Measurements from ENCODE around the gene KLHL8. TPM values are rescaled to one million over a fixed set of nuclear protein-coding genes. Genes with fewer than 3 reads are reported as not detected.

Gene KLHL8
- total RNA-seq: 10 to 100 TPM; 11.0 to 11.4 TPM
- 1 to 10 TPM; 9.3 to 9.7 TPM for polyA plus RNA-seq

- ChIA-PET CTCF (ENCODE audit: partially characterized antibody) (interaction anchor here (0.8 to 3.6 kb wide), 5 partner anchors 16 to 298 kb away, joined by 5 to 42 read pairs (median 6); no protein-coding TSS in a partner anchor), POLR2A (ENCODE audit: partially characterized antibody) (interaction anchor here (0.9 to 2.9 kb wide), 5 partner anchors 15 to 286 kb away, joined by 5 to 13 read pairs (median 8); partner anchors contain the start of genes AFF1 and NUDT9)
- Histone ChIP-seq H3K27ac (ENCODE audit: low read depth, low read length) (peak within 1 kb of the TSS; percentile 85), H3K27me3 (ENCODE audit: insufficient read depth, low read length) (no peaks in the 10 kb centered on the region), H3K36me3 (ENCODE audit: insufficient read depth, low read length) (no peaks in the 10 kb centered on the region), H3K4me1 (ENCODE audit: insufficient read depth, low read length) (peaks cover 16% of the 10 kb centered on the region), H3K9me3 (ENCODE audit: control insufficient read depth in 1 of 2, low read length in 2 of 2) (no peaks in the 10 kb centered on the region), H3K4me3 (ENCODE audit: low read length in 2 of 2) (peak within 1 kb of the TSS; percentile 82 to 89)
- no peaks in the 10 kb centered on the region for H3K27me3 Mint-ChIP-seq
- H3K4me3 Mint-ChIP-seq: peak within 1 kb of the TSS; percentile 91 to 98 (median 95)
- DNase-seq: peak; percentile 84 to 91 (median 90)
- intact Hi-C loops (cut with micrococcal nuclease): loop anchor here (1.0 kb wide), 6 partner anchors 15 to 1891 kb away; partner anchors contain the start of genes HSD17B11, NUDT9 and TIGD2
- H3K4me1 Mint-ChIP-seq: peaks cover 9 to 23% (median 16%) of the 10 kb centered on the region in 4 donors
- H3K27ac Mint-ChIP-seq: peak within 1 kb of the TSS; percentile 81 to 96 (median 94)
- H3K9me3 Mint-ChIP-seq: no peaks in the 10 kb centered on the region
- H3K36me3 Mint-ChIP-seq: peaks cover 0 to 8% of the 10 kb centered on the region in 2 donors
Observed at GRCh38 chr4:87220094-87220822, at the start of gene KLHL8. KLHL8 (minus strand) TSS chr4:87220618; CDS start chr4:87195539, 25,079 bp downstream.

- no peaks in the 10 kb centered on the region for H3K4me1 ChIP-seq (ENCODE audit: insufficient read depth, low read length)
- Mint-ChIP-seq H3K4me3 (no peak overlapping the region), H3K27ac (no peak overlapping the region), H3K27me3 (peaks cover 6 to 11% of the 10 kb centered on the region in 2 donors), H3K9me3 (no peaks in the 10 kb centered on the region), H3K4me1 (no peaks in the 10 kb centered on the region), H3K36me3 (no peaks in the 10 kb centered on the region)
- no peak overlapping the region for H3K27ac ChIP-seq (ENCODE audit: low read depth, low read length)
- intact Hi-C loops (cut with micrococcal nuclease): loop anchor here (1.0 to 5.0 kb wide), 2 partner anchors 195 to 577 kb away; no protein-coding TSS in a partner anchor
- POLR2A ChIA-PET (ENCODE audit: partially characterized antibody): no interaction called here
- DNase-seq: no peak
- no peak overlapping the region for H3K4me3 ChIP-seq (ENCODE audit: low read length in 2 of 2)
- CTCF ChIA-PET (ENCODE audit: partially characterized antibody): no interaction called here
- H3K36me3 ChIP-seq (ENCODE audit: insufficient read depth, low read length): no peaks in the 10 kb centered on the region
- H3K9me3 ChIP-seq (ENCODE audit: control insufficient read depth in 1 of 2, low read length in 2 of 2): no peaks in the 10 kb centered on the region
- no peaks in the 10 kb centered on the region for H3K27me3 ChIP-seq (ENCODE audit: insufficient read depth, low read length)
Observed at GRCh38 chr4:87270144-87270543, 49.7 kb upstream of the KLHL8 start.

- no peak for DNase-seq
- Mint-ChIP-seq H3K9me3 (peaks cover 0 to 7% (median under 1%) of the 10 kb centered on the region in 8 donors), H3K27ac (no peak overlapping the region), H3K36me3 (no peaks in the 10 kb centered on the region), H3K4me1 (no peaks in the 10 kb centered on the region), H3K27me3 (peaks cover 9 to 11% of the 10 kb centered on the region in 2 donors), H3K4me3 (no peak overlapping the region)
- POLR2A ChIA-PET (ENCODE audit: partially characterized antibody): no interaction called here
- intact Hi-C loops (cut with micrococcal nuclease): no loop called here
- H3K9me3 ChIP-seq (ENCODE audit: control insufficient read depth in 1 of 2, low read length in 2 of 2): no peaks in the 10 kb centered on the region
- H3K36me3 ChIP-seq (ENCODE audit: insufficient read depth, low read length): no peaks in the 10 kb centered on the region
- CTCF ChIA-PET (ENCODE audit: partially characterized antibody): no interaction called here
- no peaks in the 10 kb centered on the region for H3K4me1 ChIP-seq (ENCODE audit: insufficient read depth, low read length)
- H3K4me3 ChIP-seq (ENCODE audit: low read length in 2 of 2): no peak overlapping the region
- no peaks in the 10 kb centered on the region for H3K27me3 ChIP-seq (ENCODE audit: insufficient read depth, low read length)
- no peak overlapping the region for H3K27ac ChIP-seq (ENCODE audit: low read depth, low read length)
Observed at GRCh38 chr4:87268411-87268810, 48.0 kb upstream of the KLHL8 start.

GRCh38 chr4:87266986-87267385, 46.6 kb upstream of the KLHL8 start:
- H3K4me3 ChIP-seq (ENCODE audit: low read length in 2 of 2): no peak overlapping the region
- ChIA-PET POLR2A (ENCODE audit: partially characterized antibody) (no interaction called here), CTCF (ENCODE audit: partially characterized antibody) (no interaction called here)
- Mint-ChIP-seq H3K27ac (no peak overlapping the region), H3K4me1 (no peaks in the 10 kb centered on the region), H3K36me3 (no peaks in the 10 kb centered on the region), H3K4me3 (no peak overlapping the region), H3K27me3 (peaks cover 12% of the 10 kb centered on the region in 2 donors), H3K9me3 (peaks cover 0 to 15% (median 8%) of the 10 kb centered on the region in 8 donors)
- no peak overlapping the region for H3K27ac ChIP-seq (ENCODE audit: low read depth, low read length)
- no peaks in the 10 kb centered on the region for H3K4me1 ChIP-seq (ENCODE audit: insufficient read depth, low read length)
- no peaks in the 10 kb centered on the region for H3K9me3 ChIP-seq (ENCODE audit: control insufficient read depth in 1 of 2, low read length in 2 of 2)
- no peak for DNase-seq
- no peaks in the 10 kb centered on the region for H3K27me3 ChIP-seq (ENCODE audit: insufficient read depth, low read length)
- H3K36me3 ChIP-seq (ENCODE audit: insufficient read depth, low read length): no peaks in the 10 kb centered on the region
- intact Hi-C loops (cut with micrococcal nuclease): no loop called here

- Histone ChIP-seq H3K4me3 (ENCODE audit: low read length in 2 of 2) (no peak overlapping the region), H3K27me3 (ENCODE audit: insufficient read depth, low read length) (no peaks in the 10 kb centered on the region), H3K4me1 (ENCODE audit: insufficient read depth, low read length) (no peaks in the 10 kb centered on the region), H3K27ac (ENCODE audit: low read depth, low read length) (no peak overlapping the region), H3K9me3 (ENCODE audit: control insufficient read depth in 1 of 2, low read length in 2 of 2) (no peaks in the 10 kb centered on the region), H3K36me3 (ENCODE audit: insufficient read depth, low read length) (no peaks in the 10 kb centered on the region)
- Mint-ChIP-seq H3K36me3 (no peaks in the 10 kb centered on the region), H3K4me1 (no peaks in the 10 kb centered on the region), H3K27me3 (peaks cover 8 to 12% of the 10 kb centered on the region in 2 donors), H3K9me3 (peaks cover 0 to 15% (median 8%) of the 10 kb centered on the region in 8 donors), H3K27ac (no peak overlapping the region), H3K4me3 (no peak overlapping the region)
- ChIA-PET CTCF (ENCODE audit: partially characterized antibody) (interaction anchor here (1.4 kb wide), 1 partner anchor 28 kb away, joined by 4 read pairs; no protein-coding TSS in a partner anchor), POLR2A (ENCODE audit: partially characterized antibody) (no interaction called here)
- DNase-seq: no peak
- intact Hi-C loops (cut with micrococcal nuclease): no loop called here
Observed at GRCh38 chr4:87262886-87263285, 42.5 kb upstream of the KLHL8 start.

GRCh38 chr4:87260477-87260876, 40.1 kb upstream of the KLHL8 start:
- no peak overlapping the region for H3K27ac Mint-ChIP-seq
- POLR2A ChIA-PET (ENCODE audit: partially characterized antibody): no interaction called here

GRCh38 chr4:87258677-87259076, 38.3 kb upstream of the KLHL8 start:
- Mint-ChIP-seq H3K4me1 (no peaks in the 10 kb centered on the region), H3K36me3 (no peaks in the 10 kb centered on the region), H3K27ac (no peak overlapping the region), H3K27me3 (peaks cover 5 to 6% of the 10 kb centered on the region in 2 donors), H3K4me3 (no peak overlapping the region), H3K9me3 (peaks cover 0 to 16% (median 7%) of the 10 kb centered on the region in 8 donors)
- H3K36me3 ChIP-seq (ENCODE audit: insufficient read depth, low read length): no peaks in the 10 kb centered on the region
- no peak overlapping the region for H3K4me3 ChIP-seq (ENCODE audit: low read length in 2 of 2)
- H3K27ac ChIP-seq (ENCODE audit: low read depth, low read length): no peak overlapping the region
- H3K4me1 ChIP-seq (ENCODE audit: insufficient read depth, low read length): no peaks in the 10 kb centered on the region
- ChIA-PET CTCF (ENCODE audit: partially characterized antibody) (no interaction called here), POLR2A (ENCODE audit: partially characterized antibody) (no interaction called here)
- H3K27me3 ChIP-seq (ENCODE audit: insufficient read depth, low read length): no peaks in the 10 kb centered on the region
- no peaks in the 10 kb centered on the region for H3K9me3 ChIP-seq (ENCODE audit: control insufficient read depth in 1 of 2, low read length in 2 of 2)
- DNase-seq: no peak
- intact Hi-C loops (cut with micrococcal nuclease): no loop called here

More at GRCh38 chr4:87260477-87260876, 40.1 kb upstream of the KLHL8 start:
- Histone ChIP-seq H3K27me3 (ENCODE audit: insufficient read depth, low read length) (no peaks in the 10 kb centered on the region), H3K4me1 (ENCODE audit: insufficient read depth, low read length) (no peaks in the 10 kb centered on the region), H3K27ac (ENCODE audit: low read depth, low read length) (no peak overlapping the region), H3K9me3 (ENCODE audit: control insufficient read depth in 1 of 2, low read length in 2 of 2) (no peaks in the 10 kb centered on the region), H3K4me3 (ENCODE audit: low read length in 2 of 2) (no peak overlapping the region), H3K36me3 (ENCODE audit: insufficient read depth, low read length) (no peaks in the 10 kb centered on the region)
- peaks cover 0 to 19% (median 8%) of the 10 kb centered on the region in 8 donors for H3K9me3 Mint-ChIP-seq
- no peaks in the 10 kb centered on the region for H3K36me3 Mint-ChIP-seq
- H3K27me3 Mint-ChIP-seq: peaks cover 5 to 10% of the 10 kb centered on the region in 2 donors
- intact Hi-C loops (cut with micrococcal nuclease): no loop called here
- CTCF ChIA-PET (ENCODE audit: partially characterized antibody): no interaction called here
- DNase-seq: no peak
- H3K4me1 Mint-ChIP-seq: no peaks in the 10 kb centered on the region
- no peak overlapping the region for H3K4me3 Mint-ChIP-seq

All from CD4-positive, alpha-beta memory T cell (primary cell).